LNCaP clone FGC (cell line): Measurements from ENCODE around the gene KIF13A.

Experiments used
- DNase-seq: peaks from one replicate; pipeline ENCODE4 v3.0.0-alpha.2; 2011; ENCODE audit warnings: low read depth
- H3K4me3 ChIP-seq: 2 replicates; pipeline ENCODE4 v1.5.1; 2011; ENCODE audit warnings: mild to moderate bottlenecking, low read depth, low read length, control low read depth
- TF ChIP-seq, protein P1 (sequence below): IDR thresholded peaks from 2 replicates; pipeline ENCODE4 v1.5.1; 2012; ENCODE audit warnings: mild to moderate bottlenecking; ENCODE audit not compliant: control insufficient read depth, insufficient read depth; ENCODE audit errors: extremely low read depth

KIF13A gene

DNA sequence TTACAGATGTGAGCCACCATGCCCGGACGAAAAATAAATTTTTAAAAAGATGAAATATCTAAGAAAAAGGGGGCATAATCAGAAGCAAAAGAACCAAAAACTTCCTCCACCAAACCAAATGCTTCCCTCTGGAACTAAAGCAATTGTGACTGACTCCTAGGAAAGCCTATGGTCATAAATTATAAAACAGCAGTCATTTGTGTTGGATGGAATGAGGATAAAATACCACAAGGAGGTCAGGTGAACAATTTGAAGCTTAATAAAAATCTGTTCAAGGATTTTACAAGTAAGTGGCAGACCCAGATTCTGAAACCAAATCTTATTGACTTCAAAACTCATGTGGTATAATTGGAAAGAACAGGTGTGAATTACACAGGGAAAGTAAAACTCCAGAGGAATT, 114.5 kb downstream of the KIF13A start:
- H3K4me3 ChIP-seq, result no peak overlapping the region
- no peak for DNase-seq
- TF ChIP-seq, protein P1, sequence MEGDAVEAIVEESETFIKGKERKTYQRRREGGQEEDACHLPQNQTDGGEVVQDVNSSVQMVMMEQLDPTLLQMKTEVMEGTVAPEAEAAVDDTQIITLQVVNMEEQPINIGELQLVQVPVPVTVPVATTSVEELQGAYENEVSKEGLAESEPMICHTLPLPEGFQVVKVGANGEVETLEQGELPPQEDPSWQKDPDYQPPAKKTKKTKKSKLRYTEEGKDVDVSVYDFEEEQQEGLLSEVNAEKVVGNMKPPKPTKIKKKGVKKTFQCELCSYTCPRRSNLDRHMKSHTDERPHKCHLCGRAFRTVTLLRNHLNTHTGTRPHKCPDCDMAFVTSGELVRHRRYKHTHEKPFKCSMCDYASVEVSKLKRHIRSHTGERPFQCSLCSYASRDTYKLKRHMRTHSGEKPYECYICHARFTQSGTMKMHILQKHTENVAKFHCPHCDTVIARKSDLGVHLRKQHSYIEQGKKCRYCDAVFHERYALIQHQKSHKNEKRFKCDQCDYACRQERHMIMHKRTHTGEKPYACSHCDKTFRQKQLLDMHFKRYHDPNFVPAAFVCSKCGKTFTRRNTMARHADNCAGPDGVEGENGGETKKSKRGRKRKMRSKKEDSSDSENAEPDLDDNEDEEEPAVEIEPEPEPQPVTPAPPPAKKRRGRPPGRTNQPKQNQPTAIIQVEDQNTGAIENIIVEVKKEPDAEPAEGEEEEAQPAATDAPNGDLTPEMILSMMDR, result no peak

- TF ChIP-seq, protein P1, result no peak
- H3K4me3 ChIP-seq, result no peak overlapping the region
- DNase-seq, result no peak
These were observed 115.6 kb downstream of the KIF13A start for GRCh38 chr6:17871836-17872235.

- TF ChIP-seq, protein P1, result no peak
- DNase-seq, result no peak
- no peak overlapping the region for H3K4me3 ChIP-seq
These were observed 116.3 kb downstream of the KIF13A start for GRCh38 chr6:17871189-17871519.

GRCh38 chr6:17870300-17871188, 116.9 kb downstream of the KIF13A start:
- TF ChIP-seq, protein P1, result no peak
- no peak for DNase-seq
- H3K4me3 ChIP-seq, result no peak overlapping the region

DNA sequence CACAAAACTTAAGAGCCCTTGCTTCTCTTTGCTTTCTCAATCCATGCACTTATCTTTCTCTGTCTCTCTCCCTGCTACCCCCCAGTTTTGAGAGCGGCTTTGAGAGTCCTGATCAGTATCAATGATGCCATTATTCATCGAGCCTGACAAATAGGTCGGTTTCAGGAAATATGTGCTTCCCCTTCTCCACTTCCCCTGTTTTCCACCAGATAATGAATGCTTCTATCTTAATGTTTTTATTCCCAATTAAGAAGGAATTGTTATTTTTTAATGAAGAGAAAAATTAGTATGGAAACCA, 117.7 kb downstream of the KIF13A start:
- no peak overlapping the region for H3K4me3 ChIP-seq
- no peak for DNase-seq
- TF ChIP-seq, protein P1, result no peak

- no peak for DNase-seq
- H3K4me3 ChIP-seq, result no peak overlapping the region
- TF ChIP-seq, protein P1, result no peak
These were observed 118.3 kb downstream of the KIF13A start for GRCh38 chr6:17869010-17869752.
